K562 (cell line): ENCODE data around the gene NDFIP1. TPM values are rescaled to one million over a fixed set of nuclear protein-coding genes. Genes with fewer than 3 reads are reported as not detected.

ENCODE experiments used
- ATAC-seq: fragments of 200-7000 bp; cut with Tn5 transposase; 3 replicates; pipeline ENCODE4 v1.9.1; 2020; ENCODE audit warnings: moderate library complexity
- BruUV-seq: library from RNA; stranded (reverse); fragments of 400-500 nt; replicated peaks from 2 replicates; lab custom pipeline; 2021; lab: Mats Ljungman, UMichigan
- CTCF ChIA-PET: fragments of 300-600 bp; formaldehyde crosslinking; extraction: SDS; loops from one replicate; lab custom pipeline; 2021; ENCODE audit warnings: low intra/inter-chr PET ratio; lab: Yijun Ruan, JAX
- POLR2A ChIA-PET: fragments of 300-600, 350-650 bp; sonication (Branson Sonifier 250); formaldehyde crosslinking; extraction: SDS; loops from one replicate; lab custom pipeline; 2021; ENCODE audit warnings: antibody characterized with exemption, inconsistent platforms; lab: Yijun Ruan, JAX
- DNase-seq, 4 experiments: peaks; one replicate each; pipeline versions ENCODE4 v3.0.0 to v3.0.0-alpha.2; 2011 to 2018; ENCODE audit warnings: low spot score in 3 of 4, mixed read lengths in 3 of 4; ENCODE audit errors: extremely low read depth in 1 of 4
- FAIRE-seq: peaks from 2 replicates; lab custom pipeline; 2011; peaks lifted over from hg19 to GRCh38; lab: Jason Lieb, UNC
- H2AFZ ChIP-seq: 2 replicates; pipeline ENCODE4 v1.6.0; 2011; ENCODE audit warnings: low read depth, low read length, control low read depth, inconsistent platforms
- H3K27ac ChIP-seq: fragments of 200-600 bp; 3 replicates; pipeline ENCODE4 v1.8.0; 2011; ENCODE audit warnings: low read depth, mild to moderate bottlenecking, control low read depth, inconsistent platforms, low read length, moderate library complexity, mixed read lengths; ENCODE audit errors: extremely low read depth
- H3K27me3 ChIP-seq, 2 experiments: fragments of 300-600 bp in 1 of 2; 2 replicates in 1 of 2; 3 replicates in 1 of 2; pipeline versions ENCODE4 v1.6.0 to v1.8.0; 2011; ENCODE audit warnings: inconsistent platforms in 2 of 2, low read length in 2 of 2, mild to moderate bottlenecking in 1 of 2, mixed read lengths in 1 of 2, moderate library complexity in 1 of 2; ENCODE audit not compliant: control insufficient read depth in 2 of 2, insufficient read depth in 2 of 2
- H3K36me3 ChIP-seq: fragments of 300-600 bp; 3 replicates; pipeline ENCODE4 v1.8.0; 2011; ENCODE audit warnings: mild to moderate bottlenecking, low read length, inconsistent platforms; ENCODE audit not compliant: control insufficient read depth, insufficient read depth
- H3K4me1 ChIP-seq, 2 experiments: fragments of 200-600 bp in 1 of 2; replicated peaks in 1 of 2; 2 replicates in 1 of 2; 3 replicates in 1 of 2; pipeline versions ENCODE4 v1.5.1 to v1.8.0; 2011; ENCODE audit warnings: inconsistent platforms in 2 of 2, low read length in 2 of 2, mild to moderate bottlenecking in 1 of 2, mixed read lengths in 1 of 2, moderate library complexity in 1 of 2; ENCODE audit not compliant: control insufficient read depth in 2 of 2, insufficient read depth in 2 of 2
- H3K4me2 ChIP-seq: 2 replicates; pipeline ENCODE4 v1.6.1; 2011; ENCODE audit warnings: low read length, control low read depth, inconsistent platforms, mixed read lengths; ENCODE audit not compliant: insufficient read depth
- H3K4me3 ChIP-seq: fragments of 200-600 bp; sonication (generic), shearing (Covaris generic); 2 replicates; pipeline ENCODE4 v1.5.1; 2016; ENCODE audit warnings: control low read depth, inconsistent platforms
- H3K79me2 ChIP-seq: fragments of 200-600 bp; 3 replicates; pipeline ENCODE4 v1.8.0; 2011; ENCODE audit warnings: low read length, inconsistent platforms; ENCODE audit not compliant: control insufficient read depth, insufficient read depth
- H3K9ac ChIP-seq, 2 experiments: 2 replicates each; pipeline versions ENCODE4 v1.6.0 to v1.6.1; 2011; ENCODE audit warnings: low read depth in 2 of 2, low read length in 2 of 2, control low read depth in 1 of 2, inconsistent platforms in 1 of 2, mild to moderate bottlenecking in 1 of 2, mixed read lengths in 1 of 2; ENCODE audit not compliant: insufficient read depth in 1 of 2
- H3K9me1 ChIP-seq: one replicate; pipeline ENCODE4 v1.6.0; 2011; ENCODE audit warnings: inconsistent platforms, mild to moderate bottlenecking, low read length, moderate library complexity; ENCODE audit not compliant: control insufficient read depth, insufficient read depth
- H3K9me3 ChIP-seq: replicated peaks from 2 replicates; pipeline ENCODE4 v1.5.1; 2011; ENCODE audit warnings: low read depth, low read length, inconsistent platforms; ENCODE audit not compliant: control insufficient read depth, insufficient read depth
- H4K20me1 ChIP-seq: replicated peaks from 2 replicates; pipeline ENCODE4 v1.6.1; 2011; ENCODE audit warnings: low read length, inconsistent platforms, mixed read lengths; ENCODE audit not compliant: control insufficient read depth, insufficient read depth
- EP400 ChIP-seq: fragments of 450-650 bp; IDR thresholded peaks from 2 replicates; pipeline ENCODE4 v1.6.1; 2017; ENCODE audit warnings: antibody characterized with exemption, mild to moderate bottlenecking, moderate library complexity
- HLTF ChIP-seq: fragments of 450-650 bp; IDR thresholded peaks from 2 replicates; pipeline ENCODE4 v1.6.1; 2016
- HNRNPLL ChIP-seq: fragments of 200-400 bp; formaldehyde crosslinking; IDR thresholded peaks from 2 replicates; pipeline ENCODE4 v1.6.1; 2017; ENCODE audit warnings: low read length, low read depth, mild to moderate bottlenecking; ENCODE audit not compliant: poor library complexity, severe bottlenecking
- TSC22D4 ChIP-seq: fragments of 450-650 bp; IDR thresholded peaks from 2 replicates; pipeline ENCODE4 v1.6.1; 2016; ENCODE audit warnings: missing genetic modification characterization, missing biosample characterization, control low read depth
- ZBTB17 ChIP-seq: fragments of 450-650 bp; formaldehyde crosslinking; IDR thresholded peaks from 2 replicates; pipeline ENCODE4 v1.4.0; 2020; ENCODE audit warnings: mild to moderate bottlenecking
- WGBS: fragments of 100-300 bp; shearing (Covaris generic); methylation state at CpG from one replicate; pipeline ENCODE4 v1.1.6; 2016; ENCODE audit warnings: low coverage, mixed read lengths; ENCODE audit not compliant: insufficient coverage; ENCODE audit errors: missing lambda C conversion rate; 5-methylcytosine and 5-hydroxymethylcytosine counted together
- in situ Hi-C: fragments of 300-500 bp; cut with MboI; formaldehyde crosslinking; loops from 4 replicates; pipeline ENCODE4 v1.15.0; 2018; ENCODE audit warnings: inconsistent platforms, mixed read lengths
- intact Hi-C: fragments of 100-400 bp; cut with micrococcal nuclease; formaldehyde crosslinking; loops from 2 replicates; pipeline ENCODE4 v1.14.2; 2022
- polyA plus RNA-seq, 8 experiments: library from polyadenylated mRNA; depleted of rRNA in 4 of 8; stranded (reverse) in 5 of 8; unstranded in 3 of 8; fragments of >200 nt; fragmentation: Nextera tagmentation in 2 of 8; fragmentation: Illumina TruSeq in 1 of 8; extraction: Ambion mirVana in 2 of 8; extraction: Trizol in 1 of 8; gene quantifications; 2 replicates each; pipeline versions ENCODE4 v1.2.1 to v1.2.3, GENCODE V29; 2011 to 2014; ENCODE audit warnings: inconsistent platforms in 1 of 8, missing spikeins in 1 of 8
- total RNA-seq, 7 experiments: library from RNA; depleted of rRNA in 6 of 7; stranded (reverse); fragments of >200 nt in 6 of 7; fragmentation: Illumina TruSeq in 2 of 7; extraction: Trizol in 2 of 7; gene quantifications; 2 replicates each; pipeline versions ENCODE4 v1.2.1 to v1.2.3, GENCODE V29; 2011 to 2021; ENCODE audit warnings: low replicate concordance in 1 of 7
- TF ChIP-seq, protein P1 (sequence below): fragments of 450-650 bp; IDR thresholded peaks from 2 replicates; pipeline ENCODE4 v1.6.1; 2016; ENCODE audit warnings: low read depth

The NDFIP1 gene
- total and polyA plus RNA-seq, 9 of the 15 experiments (the other 6 are each of a cell fraction or from before 2014, with no cell fraction given) = 5.3 to 37.5 (median 31.9) TPM

DNA sequence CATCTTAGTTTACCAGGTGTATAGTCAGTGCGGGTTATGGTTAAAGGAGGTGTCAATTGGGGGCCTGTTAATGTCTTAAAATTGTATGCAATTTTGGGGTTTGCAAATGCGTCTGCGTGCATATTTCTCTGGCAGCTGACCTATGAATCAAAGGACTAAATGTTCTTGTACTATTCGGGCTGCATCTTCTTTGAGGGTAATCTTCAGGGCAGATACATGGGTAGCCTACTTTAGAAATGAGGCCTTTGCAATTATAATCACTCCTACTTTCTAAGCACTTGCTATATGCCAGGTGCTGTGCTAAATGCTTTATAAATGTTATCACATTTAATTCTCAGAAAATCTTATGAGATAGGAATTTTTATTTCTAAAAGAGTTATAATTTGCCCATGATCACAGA, 58.2 kb downstream of the NDFIP1 start:
- H3K27ac ChIP-seq = no peak overlapping the region
- no peak for DNase-seq
- in situ Hi-C loops = loop anchor here (10.0 kb wide), 1 partner anchor 528 kb away; no protein-coding TSS in a partner anchor
- peaks cover 11 to 28% of the 10 kb centered on the region in 2 experiments for H3K27me3 ChIP-seq
- H3K4me2 ChIP-seq = no peak overlapping the region
- H3K36me3 ChIP-seq = no peaks in the 10 kb centered on the region
- no peak overlapping the region for H3K4me3 ChIP-seq
- peaks cover 0 to 4% of the 10 kb centered on the region in 2 experiments; a peak in 2 of 5 replicates for H3K4me1 ChIP-seq
- 45% methylated on average over 4 of the region's 4 CpGs for WGBS
- H2AFZ ChIP-seq = no peak overlapping the region
- no peaks in the 10 kb centered on the region for H4K20me1 ChIP-seq
- no peaks in the 10 kb centered on the region for H3K79me2 ChIP-seq
- BruUV-seq = no TSS peak
- no peak for FAIRE-seq
- intact Hi-C loops = no loop called here
- CTCF ChIA-PET = no interaction called here
- no peaks in the 10 kb centered on the region for H3K9me1 ChIP-seq
- POLR2A ChIA-PET = no interaction called here
- TF ChIP-seq, protein P1, sequence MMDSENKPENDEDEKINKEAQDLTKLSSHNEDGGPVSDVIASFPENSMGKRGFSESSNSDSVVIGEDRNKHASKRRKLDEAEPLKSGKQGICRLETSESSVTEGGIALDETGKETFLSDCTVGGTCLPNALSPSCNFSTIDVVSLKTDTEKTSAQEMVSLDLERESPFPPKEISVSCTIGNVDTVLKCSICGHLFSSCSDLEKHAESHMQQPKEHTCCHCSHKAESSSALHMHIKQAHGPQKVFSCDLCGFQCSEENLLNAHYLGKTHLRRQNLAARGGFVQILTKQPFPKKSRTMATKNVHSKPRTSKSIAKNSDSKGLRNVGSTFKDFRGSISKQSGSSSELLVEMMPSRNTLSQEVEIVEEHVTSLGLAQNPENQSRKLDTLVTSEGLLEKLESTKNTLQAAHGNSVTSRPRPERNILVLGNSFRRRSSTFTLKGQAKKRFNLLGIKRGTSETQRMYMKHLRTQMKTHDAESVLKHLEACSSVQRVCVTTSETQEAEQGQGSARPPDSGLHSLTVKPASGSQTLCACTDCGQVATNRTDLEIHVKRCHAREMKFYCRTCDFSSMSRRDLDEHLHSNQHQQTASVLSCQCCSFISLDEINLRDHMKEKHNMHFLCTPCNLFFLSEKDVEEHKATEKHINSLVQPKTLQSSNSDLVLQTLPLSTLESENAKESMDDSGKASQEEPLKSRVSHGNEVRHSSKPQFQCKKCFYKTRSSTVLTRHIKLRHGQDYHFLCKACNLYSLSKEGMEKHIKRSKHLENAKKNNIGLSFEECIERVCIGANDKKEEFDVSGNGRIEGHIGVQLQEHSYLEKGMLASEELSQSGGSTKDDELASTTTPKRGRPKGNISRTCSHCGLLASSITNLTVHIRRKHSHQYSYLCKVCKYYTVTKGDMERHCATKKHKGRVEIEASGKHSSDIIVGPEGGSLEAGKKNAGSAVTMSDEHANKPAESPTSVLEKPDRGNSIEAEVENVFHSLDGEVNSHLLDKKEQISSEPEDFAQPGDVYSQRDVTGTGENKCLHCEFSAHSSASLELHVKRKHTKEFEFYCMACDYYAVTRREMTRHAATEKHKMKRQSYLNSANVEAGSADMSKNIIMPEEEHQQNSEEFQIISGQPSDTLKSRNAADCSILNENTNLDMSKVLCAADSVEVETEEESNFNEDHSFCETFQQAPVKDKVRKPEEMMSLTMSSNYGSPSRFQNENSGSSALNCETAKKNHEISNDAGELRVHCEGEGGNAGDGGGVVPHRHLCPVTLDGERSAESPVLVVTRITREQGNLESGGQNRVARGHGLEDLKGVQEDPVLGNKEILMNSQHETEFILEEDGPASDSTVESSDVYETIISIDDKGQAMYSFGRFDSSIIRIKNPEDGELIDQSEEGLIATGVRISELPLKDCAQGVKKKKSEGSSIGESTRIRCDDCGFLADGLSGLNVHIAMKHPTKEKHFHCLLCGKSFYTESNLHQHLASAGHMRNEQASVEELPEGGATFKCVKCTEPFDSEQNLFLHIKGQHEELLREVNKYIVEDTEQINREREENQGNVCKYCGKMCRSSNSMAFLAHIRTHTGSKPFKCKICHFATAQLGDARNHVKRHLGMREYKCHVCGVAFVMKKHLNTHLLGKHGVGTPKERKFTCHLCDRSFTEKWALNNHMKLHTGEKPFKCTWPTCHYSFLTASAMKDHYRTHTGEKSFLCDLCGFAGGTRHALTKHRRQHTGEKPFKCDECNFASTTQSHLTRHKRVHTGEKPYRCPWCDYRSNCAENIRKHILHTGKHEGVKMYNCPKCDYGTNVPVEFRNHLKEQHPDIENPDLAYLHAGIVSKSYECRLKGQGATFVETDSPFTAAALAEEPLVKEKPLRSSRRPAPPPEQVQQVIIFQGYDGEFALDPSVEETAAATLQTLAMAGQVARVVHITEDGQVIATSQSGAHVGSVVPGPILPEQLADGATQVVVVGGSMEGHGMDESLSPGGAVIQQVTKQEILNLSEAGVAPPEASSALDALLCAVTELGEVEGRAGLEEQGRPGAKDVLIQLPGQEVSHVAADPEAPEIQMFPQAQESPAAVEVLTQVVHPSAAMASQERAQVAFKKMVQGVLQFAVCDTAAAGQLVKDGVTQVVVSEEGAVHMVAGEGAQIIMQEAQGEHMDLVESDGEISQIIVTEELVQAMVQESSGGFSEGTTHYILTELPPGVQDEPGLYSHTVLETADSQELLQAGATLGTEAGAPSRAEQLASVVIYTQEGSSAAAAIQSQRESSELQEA = no peak
- no peak for TF ChIP-seq HNRNPLL
- no peak for TF ChIP-seq ZBTB17
- TF ChIP-seq HLTF = no peak
- no peak for TF ChIP-seq TSC22D4 (tag)
- no peak for TF ChIP-seq EP400
- H3K9me3 ChIP-seq = no peaks in the 10 kb centered on the region
- no peak for ATAC-seq
- no peak overlapping the region for H3K9ac ChIP-seq
